GM18867 (cell line): ENCODE measurements around the gene FOXP1.

Experiments
- ATAC-seq: cut with Tn5 transposase; IDR thresholded peaks from one replicate; pipeline ENCODE4 v1.9.1; 2021; ENCODE audit warnings: mild to moderate bottlenecking, moderate library complexity; ENCODE audit not compliant: unreplicated experiment

The FOXP1 gene

GRCh38 chr3:71406972-71407810 lies 176.3 kb downstream of the FOXP1 start:
- ATAC-seq, result no peak

GRCh38 chr3:71402911-71403310 lies 180.6 kb downstream of the FOXP1 start:
- no peak for ATAC-seq

GRCh38 chr3:71402280-71402679 lies 181.2 kb downstream of the FOXP1 start:
- no peak for ATAC-seq

GRCh38 chr3:71401695-71402231 lies 181.8 kb downstream of the FOXP1 start:
- no peak for ATAC-seq

GRCh38 chr3:71400986-71401451 lies 182.5 kb downstream of the FOXP1 start:
- ATAC-seq, result no peak

- ATAC-seq, result no peak
Observed at GRCh38 chr3:71399478-71399877, 184.1 kb downstream of the FOXP1 start.

GRCh38 chr3:71398157-71398836 lies 185.2 kb downstream of the FOXP1 start:
- no peak for ATAC-seq

- no peak for ATAC-seq
Observed at GRCh38 chr3:71397726-71398125, 185.8 kb downstream of the FOXP1 start.

GRCh38 chr3:71397046-71397445 lies 186.5 kb downstream of the FOXP1 start:
- ATAC-seq, result no peak

GRCh38 chr3:71395927-71396695 lies 187.4 kb downstream of the FOXP1 start:
- no peak for ATAC-seq

GRCh38 chr3:71395470-71395869 lies 188.1 kb downstream of the FOXP1 start:
- ATAC-seq, result no peak

- ATAC-seq, result no peak
Observed at GRCh38 chr3:71393745-71394144, 189.8 kb downstream of the FOXP1 start.

GRCh38 chr3:71393093-71393492 lies 190.4 kb downstream of the FOXP1 start:
- peak; percentile 57 for ATAC-seq

GRCh38 chr3:71392251-71392650 lies 191.3 kb downstream of the FOXP1 start:
- ATAC-seq, result peak; percentile 91

- ATAC-seq, result no peak
Observed at GRCh38 chr3:71391361-71391760, 192.2 kb downstream of the FOXP1 start.

GRCh38 chr3:71389911-71390573 lies 193.5 kb downstream of the FOXP1 start:
- no peak for ATAC-seq

- ATAC-seq, result no peak
Observed at GRCh38 chr3:71389191-71389590, 194.3 kb downstream of the FOXP1 start.

- ATAC-seq, result no peak
Observed at GRCh38 chr3:71388535-71389120, 194.9 kb downstream of the FOXP1 start.

GRCh38 chr3:71387586-71387985 lies 195.9 kb downstream of the FOXP1 start:
- no peak for ATAC-seq
